Activated naive CD4-positive, alpha-beta T cell treated with anti-CD3 and anti-CD28 coated beads, Interleukin-2, amount 50 U/mL, for 72 hours (primary cell): ENCODE data around the gene LYL1. TPM values are rescaled to one million over a fixed set of nuclear protein-coding genes. Genes with fewer than 3 reads are reported as not detected.

Source experiments
- total RNA-seq, 2 donors: library from RNA; stranded (reverse); gene quantifications; one replicate each; pipeline ENCODE4 v1.2.3, GENCODE V29; 2022

Gene LYL1
- total RNA-seq, 2 donors from 2014 or later: 0.71 to 3.2 TPM

Other genes with a start within 250 kb of the LYL1 start
- gene DNASE2, start 221.4 kb downstream of the LYL1 start, total RNA-seq: 10 to 100 TPM; 26.0 to 31.6 TPM
- under 1 TPM; 0.46 to 0.54 TPM for gene KLF1, start 215.7 kb downstream of the LYL1 start, total RNA-seq
- gene GCDH, start 211.7 kb downstream of the LYL1 start, total RNA-seq: 10 to 100 TPM; 41.8 to 48.9 TPM
- gene SYCE2, start 183.6 kb downstream of the LYL1 start, total RNA-seq: 1 to 10 TPM; 2.2 to 4.8 TPM
- 100 to 1,000 TPM in 1 of 2 donors, 10 to 100 TPM in 1; 89.2 to 116 TPM for gene FARSA, start 169.1 kb downstream of the LYL1 start, total RNA-seq
- gene CALR, start 164.2 kb downstream of the LYL1 start, total RNA-seq: 100 to 1,000 TPM; 505 to 624 TPM
- 100 to 1,000 TPM; 146 to 207 TPM for gene RAD23A, start 157.0 kb downstream of the LYL1 start, total RNA-seq
- gene GADD45GIP1, start 145.6 kb downstream of the LYL1 start, total RNA-seq: 10 to 100 TPM in 1 of 2 donors, 1 to 10 TPM in 1; 7.7 to 26.7 TPM
- gene DAND5, start 133.3 kb downstream of the LYL1 start, total RNA-seq: 1 to 10 TPM in 1 of 2 donors, under 1 TPM in 1; 0.31 to 1.3 TPM
- gene NFIX, start 107.4 kb downstream of the LYL1 start, total RNA-seq: 1 to 10 TPM; 1.8 to 5.4 TPM
- 10 to 100 TPM; 65.5 to 82.4 TPM for gene TRMT1, start 13.9 kb upstream of the LYL1 start, total RNA-seq
- 10 to 100 TPM; 56.0 to 67.0 TPM for gene NACC1, start 15.4 kb upstream of the LYL1 start, total RNA-seq
- 10 to 100 TPM; 67.2 to 77.1 TPM for gene STX10, start 47.5 kb upstream of the LYL1 start, total RNA-seq
- 100 to 1,000 TPM; 111 to 174 TPM for gene IER2, start 47.6 kb upstream of the LYL1 start, total RNA-seq